Bronchial epithelial cell (primary cell): Measurements from ENCODE around the gene SEL1L2. TPM values are rescaled to one million over a fixed set of nuclear protein-coding genes. Genes with fewer than 3 reads are reported as not detected.

Source experiments
- DNase-seq: peaks from one replicate; pipeline ENCODE4 v3.0.0-alpha.2; 2010; ENCODE audit warnings: low read depth
- FAIRE-seq: peaks from 2 replicates; lab custom pipeline; 2011; peaks lifted over from hg19 to GRCh38; lab: Jason Lieb, UNC
- H3K27me3 ChIP-seq: 2 replicates; pipeline ENCODE4 v1.5.1; 2011; ENCODE audit warnings: low read length; ENCODE audit not compliant: control insufficient read depth, insufficient read depth
- H3K36me3 ChIP-seq: 2 replicates; pipeline ENCODE4 v1.5.1; 2011; ENCODE audit warnings: low read length; ENCODE audit not compliant: control insufficient read depth, insufficient read depth
- H3K4me3 ChIP-seq: 2 replicates; pipeline ENCODE4 v1.5.1; 2011; ENCODE audit warnings: mild to moderate bottlenecking, low read depth, low read length, control low read depth
- total RNA-seq: library from RNA; depleted of rRNA; stranded (reverse); fragments of >200 nt; gene quantifications from 2 replicates; pipeline ENCODE4 v1.2.1, GENCODE V29; 2014
- TF ChIP-seq, protein P1 (sequence below): IDR thresholded peaks from 2 replicates; pipeline ENCODE4 v1.5.1; 2011; ENCODE audit warnings: mild to moderate bottlenecking, moderate library complexity, low read length, control low read depth, inconsistent platforms; ENCODE audit not compliant: insufficient read depth, severe bottlenecking

The SEL1L2 gene
- total RNA-seq, 1 donor from 2014 or later, result not detected

DNA sequence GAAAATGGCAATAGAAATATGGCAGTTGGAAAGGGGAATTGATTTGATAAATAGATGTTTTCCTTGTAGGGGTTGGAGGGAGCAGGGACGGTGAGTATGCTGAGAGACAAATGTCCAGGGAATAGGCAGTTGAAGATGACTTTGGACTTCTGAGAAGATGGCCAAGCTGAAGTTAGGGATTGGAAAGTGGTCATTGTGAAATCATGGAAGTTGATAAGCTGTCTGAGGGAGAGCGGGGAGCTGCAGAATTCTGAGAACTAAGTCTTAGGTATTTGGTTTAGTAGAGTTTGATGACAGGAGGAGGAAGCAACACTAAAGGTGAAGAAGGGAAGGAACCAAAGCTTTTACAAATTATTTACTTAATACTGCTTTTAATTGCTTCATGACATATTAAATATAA, 190.4 kb downstream of the SEL1L2 start:
- FAIRE-seq (no peak), DNase-seq (no peak)
- TF ChIP-seq, protein P1, sequence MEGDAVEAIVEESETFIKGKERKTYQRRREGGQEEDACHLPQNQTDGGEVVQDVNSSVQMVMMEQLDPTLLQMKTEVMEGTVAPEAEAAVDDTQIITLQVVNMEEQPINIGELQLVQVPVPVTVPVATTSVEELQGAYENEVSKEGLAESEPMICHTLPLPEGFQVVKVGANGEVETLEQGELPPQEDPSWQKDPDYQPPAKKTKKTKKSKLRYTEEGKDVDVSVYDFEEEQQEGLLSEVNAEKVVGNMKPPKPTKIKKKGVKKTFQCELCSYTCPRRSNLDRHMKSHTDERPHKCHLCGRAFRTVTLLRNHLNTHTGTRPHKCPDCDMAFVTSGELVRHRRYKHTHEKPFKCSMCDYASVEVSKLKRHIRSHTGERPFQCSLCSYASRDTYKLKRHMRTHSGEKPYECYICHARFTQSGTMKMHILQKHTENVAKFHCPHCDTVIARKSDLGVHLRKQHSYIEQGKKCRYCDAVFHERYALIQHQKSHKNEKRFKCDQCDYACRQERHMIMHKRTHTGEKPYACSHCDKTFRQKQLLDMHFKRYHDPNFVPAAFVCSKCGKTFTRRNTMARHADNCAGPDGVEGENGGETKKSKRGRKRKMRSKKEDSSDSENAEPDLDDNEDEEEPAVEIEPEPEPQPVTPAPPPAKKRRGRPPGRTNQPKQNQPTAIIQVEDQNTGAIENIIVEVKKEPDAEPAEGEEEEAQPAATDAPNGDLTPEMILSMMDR, result no peak
- Histone ChIP-seq H3K4me3 (no peak overlapping the region), H3K36me3 (peaks cover 8% of the 10 kb centered on the region), H3K27me3 (no peaks in the 10 kb centered on the region)

Other genes with a start within 250 kb of the SEL1L2 start
- gene ESF1, start 205.7 kb downstream of the SEL1L2 start, total RNA-seq, result 15.2 and 16.6 TPM in 2 replicates
- 15.0 and 22.0 TPM in 2 replicates for gene NDUFAF5, start 205.6 kb downstream of the SEL1L2 start, total RNA-seq
- gene MACROD2, start 4.9 kb upstream of the SEL1L2 start, total RNA-seq, result 1.6 and 1.7 TPM in 2 replicates